K562 (cell line): ENCODE data around the gene TP53BP1. TPM values are rescaled to one million over a fixed set of nuclear protein-coding genes. Genes with fewer than 3 reads are reported as not detected.

ENCODE experiments used
- CHD7 ChIP-seq: fragments of 200-600 bp; sonication (generic); IDR thresholded peaks from one replicate; pipeline ENCODE4 v1.6.1; 2012; ENCODE audit warnings: mild to moderate bottlenecking, low read depth, low read length, inconsistent platforms
- EGR1 ChIP-seq: fragments of 450-650 bp; conservative IDR thresholded peaks from 2 replicates; pipeline ENCODE4 v1.6.1; 2017; ENCODE audit warnings: mild to moderate bottlenecking
- NCOR1 ChIP-seq: fragments of 450-650 bp; IDR thresholded peaks from 2 replicates; pipeline ENCODE4 v1.6.1; 2016; ENCODE audit warnings: mild to moderate bottlenecking, moderate library complexity
- NRF1 ChIP-seq, 2 experiments: fragments of 450-650 bp; IDR thresholded peaks in 1 of 2; conservative IDR thresholded peaks in 1 of 2; 2 replicates each; pipeline ENCODE4 v1.6.1; 2014; ENCODE audit warnings: mild to moderate bottlenecking in 2 of 2
- ZNF76 ChIP-seq: fragments of 250-450 bp; sonication (Bioruptor Pico); IDR thresholded peaks from 2 replicates; pipeline ENCODE4 v1.4.0; 2020; ENCODE audit warnings: mild to moderate bottlenecking, moderate library complexity, borderline replicate concordance
- polyA plus RNA-seq, 8 experiments: library from polyadenylated mRNA; depleted of rRNA in 4 of 8; stranded (reverse) in 5 of 8; unstranded in 3 of 8; fragments of >200 nt; fragmentation: Nextera tagmentation in 2 of 8; fragmentation: Illumina TruSeq in 1 of 8; extraction: Ambion mirVana in 2 of 8; extraction: Trizol in 1 of 8; gene quantifications; 2 replicates each; pipeline versions ENCODE4 v1.2.1 to v1.2.3, GENCODE V29; 2011 to 2014; ENCODE audit warnings: inconsistent platforms in 1 of 8, missing spikeins in 1 of 8
- total RNA-seq, 7 experiments: library from RNA; depleted of rRNA in 6 of 7; stranded (reverse); fragments of >200 nt in 6 of 7; fragmentation: Illumina TruSeq in 2 of 7; extraction: Trizol in 2 of 7; gene quantifications; 2 replicates each; pipeline versions ENCODE4 v1.2.1 to v1.2.3, GENCODE V29; 2011 to 2021; ENCODE audit warnings: low replicate concordance in 1 of 7
- TF ChIP-seq, protein P1 (sequence below), 2 experiments: fragments of 200-800 bp in 1 of 2; sonication (Bioruptor generic) in 1 of 2; sonication (generic) in 1 of 2; formaldehyde crosslinking in 1 of 2; IDR thresholded peaks in 1 of 2; conservative IDR thresholded peaks in 1 of 2; 2 replicates each; pipeline versions ENCODE4 v1.5.0 to v1.6.1; 2016 to 2020; ENCODE audit warnings: missing compliant biosample characterization in 1 of 2, missing genetic modification characterization in 1 of 2, missing genetic modification reagents in 1 of 2
- TF ChIP-seq, protein P2 (sequence below): sonication (generic); formaldehyde crosslinking; IDR thresholded peaks from 2 replicates; pipeline ENCODE4 v1.8.1; 2023; ENCODE audit warnings: mild to moderate bottlenecking, missing genetic modification reagents

TP53BP1 gene
- total and polyA plus RNA-seq, 9 of the 15 experiments (the other 6 are each of a cell fraction or from before 2014, with no cell fraction given) = 5.7 to 63.3 (median 30.9) TPM

DNA sequence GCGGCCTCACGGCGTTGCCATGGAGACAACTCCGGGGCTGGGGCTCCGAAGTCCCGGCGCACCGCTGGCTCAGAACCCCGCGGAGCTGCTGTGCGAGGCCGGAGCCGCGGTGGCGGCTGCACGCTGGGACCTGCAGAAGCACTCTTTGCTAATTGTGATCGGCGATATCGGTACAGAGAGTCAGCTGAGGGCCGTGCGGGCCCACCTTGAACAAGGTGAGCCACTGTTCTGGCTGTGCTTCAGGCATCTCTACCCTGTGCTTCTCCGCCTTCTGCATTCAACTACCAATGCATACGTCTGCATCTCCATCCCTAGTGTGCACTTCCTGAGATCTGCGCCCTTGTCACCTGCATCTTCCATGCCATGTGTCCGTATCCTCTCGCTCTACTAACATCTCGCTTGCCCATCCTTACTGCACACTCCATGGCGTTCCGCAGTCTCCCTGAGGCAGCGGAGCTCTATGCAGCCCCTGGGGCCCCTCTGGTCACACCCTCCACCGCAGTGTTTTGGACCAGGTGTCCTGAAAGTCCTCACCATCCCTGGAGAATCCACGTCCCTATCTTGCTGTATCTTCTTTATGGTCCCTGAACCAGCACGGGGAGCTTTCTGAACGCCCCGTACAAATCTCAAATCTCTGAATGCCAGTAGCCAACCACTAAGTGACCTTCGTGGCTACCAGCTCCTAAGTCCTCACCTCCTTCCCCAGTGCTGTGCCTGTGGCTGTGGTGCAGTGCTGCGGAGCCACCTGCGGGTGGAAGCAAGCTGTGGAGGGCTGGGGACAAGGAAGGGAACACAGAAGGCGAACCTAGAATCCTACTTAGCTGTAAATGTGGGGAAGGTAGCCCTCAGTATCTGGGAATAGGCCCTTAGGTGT, 18.3 kb upstream of the TP53BP1 start (continued):
- TF ChIP-seq CHD7 = no peak
- TF ChIP-seq NRF1 (conservative IDR thresholded peaks at IDR 0.05 in 1 of 2, IDR thresholded peaks at IDR 0.05 in 1 of 2) = no peak; a peak in 3 of 4 replicates
- no peak for TF ChIP-seq ZNF76 (CRISPR knock-in tag)
- no peak for TF ChIP-seq NCOR1
- TF ChIP-seq, protein P1, sequence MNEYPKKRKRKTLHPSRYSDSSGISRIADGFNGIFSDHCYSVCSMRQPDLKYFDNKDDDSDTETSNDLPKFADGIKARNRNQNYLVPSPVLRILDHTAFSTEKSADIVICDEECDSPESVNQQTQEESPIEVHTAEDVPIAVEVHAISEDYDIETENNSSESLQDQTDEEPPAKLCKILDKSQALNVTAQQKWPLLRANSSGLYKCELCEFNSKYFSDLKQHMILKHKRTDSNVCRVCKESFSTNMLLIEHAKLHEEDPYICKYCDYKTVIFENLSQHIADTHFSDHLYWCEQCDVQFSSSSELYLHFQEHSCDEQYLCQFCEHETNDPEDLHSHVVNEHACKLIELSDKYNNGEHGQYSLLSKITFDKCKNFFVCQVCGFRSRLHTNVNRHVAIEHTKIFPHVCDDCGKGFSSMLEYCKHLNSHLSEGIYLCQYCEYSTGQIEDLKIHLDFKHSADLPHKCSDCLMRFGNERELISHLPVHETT (CRISPR knock-in tag; conservative IDR thresholded peaks at IDR 0.05 in 1 of 2, IDR thresholded peaks at IDR 0.05 in 1 of 2) = no peak
- no peak for TF ChIP-seq EGR1
- TF ChIP-seq, protein P2, sequence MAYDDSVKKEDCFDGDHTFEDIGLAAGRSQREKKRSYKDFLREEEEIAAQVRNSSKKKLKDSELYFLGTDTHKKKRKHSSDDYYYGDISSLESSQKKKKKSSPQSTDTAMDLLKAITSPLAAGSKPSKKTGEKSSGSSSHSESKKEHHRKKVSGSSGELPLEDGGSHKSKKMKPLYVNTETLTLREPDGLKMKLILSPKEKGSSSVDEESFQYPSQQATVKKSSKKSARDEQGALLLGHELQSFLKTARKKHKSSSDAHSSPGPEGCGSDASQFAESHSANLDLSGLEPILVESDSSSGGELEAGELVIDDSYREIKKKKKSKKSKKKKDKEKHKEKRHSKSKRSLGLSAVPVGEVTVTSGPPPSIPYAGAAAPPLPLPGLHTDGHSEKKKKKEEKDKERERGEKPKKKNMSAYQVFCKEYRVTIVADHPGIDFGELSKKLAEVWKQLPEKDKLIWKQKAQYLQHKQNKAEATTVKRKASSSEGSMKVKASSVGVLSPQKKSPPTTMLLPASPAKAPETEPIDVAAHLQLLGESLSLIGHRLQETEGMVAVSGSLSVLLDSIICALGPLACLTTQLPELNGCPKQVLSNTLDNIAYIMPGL (CRISPR knock-in tag) = no peak
